Fibroblast of the aortic adventitia (primary cell): ENCODE data around the gene AKAP13. TPM values are rescaled to one million over a fixed set of nuclear protein-coding genes. Genes with fewer than 3 reads are reported as not detected.
A peak's percentile ranks its signal among the peaks of the same experiment; 100 is the strongest.
"Not testable (repeated sequence)": the region's sequence is repeated elsewhere in the genome, so short reads cannot be mapped to it uniquely, and the experiment has no call there.

Experiments
- DNase-seq: peaks from one replicate; pipeline ENCODE4 v3.0.0-alpha.2; 2010; ENCODE audit warnings: low read depth
- H3K4me3 ChIP-seq: 2 replicates; pipeline ENCODE4 v1.5.1; 2011; ENCODE audit warnings: low read depth, mild to moderate bottlenecking, control low read depth, low read length, moderate library complexity
- CTCF ChIP-seq: IDR thresholded peaks from 2 replicates; pipeline ENCODE4 v1.5.1; 2011; ENCODE audit warnings: mild to moderate bottlenecking, low read length, control low read depth, inconsistent platforms; ENCODE audit not compliant: insufficient read depth
- total RNA-seq: library from RNA; depleted of rRNA; stranded (reverse); fragments of >200 nt; gene quantifications from 2 replicates; pipeline ENCODE4 v1.2.3, GENCODE V29; 2012; ENCODE audit warnings: low replicate concordance

The AKAP13 gene
- total RNA-seq, 1 donor: 89.9 TPM

GRCh38 chr15:85580879-85581278, 200.5 kb downstream of the AKAP13 start:
- no peak overlapping the region for H3K4me3 ChIP-seq
- TF ChIP-seq CTCF: no peak
- DNase-seq: no peak

GRCh38 chr15:85581495-85581894, 201.1 kb downstream of the AKAP13 start:
- DNase-seq: no peak
- H3K4me3 ChIP-seq: no peak overlapping the region
- no peak for TF ChIP-seq CTCF

- TF ChIP-seq CTCF: no peak
- DNase-seq: peak; percentile 81
- H3K4me3 ChIP-seq: peak overlapping the region; percentile 54
These were observed 202.0 kb downstream of the AKAP13 start for GRCh38 chr15:85582131-85583079.

GRCh38 chr15:85583442-85583841, 203.0 kb downstream of the AKAP13 start:
- no peak for TF ChIP-seq CTCF
- no peak overlapping the region for H3K4me3 ChIP-seq
- no peak for DNase-seq

- TF ChIP-seq CTCF: no peak
- no peak overlapping the region for H3K4me3 ChIP-seq
- peak; percentile 58 for DNase-seq
These were observed 203.6 kb downstream of the AKAP13 start for GRCh38 chr15:85583923-85584390.

GRCh38 chr15:85584872-85585271, 204.5 kb downstream of the AKAP13 start:
- no peak overlapping the region for H3K4me3 ChIP-seq
- TF ChIP-seq CTCF: no peak
- no peak for DNase-seq

- DNase-seq, H3K4me3 ChIP-seq: not testable (repeated sequence)
These were observed 205.8 kb downstream of the AKAP13 start for GRCh38 chr15:85586196-85586595.
